GM12891 (cell line): ENCODE measurements around the gene CHRND.

Experiments
- POLR2A ChIP-seq: IDR thresholded peaks from 2 replicates; pipeline ENCODE4 v1.6.1; 2011; ENCODE audit warnings: low read depth, low read length, control low read depth
- POLR2AphosphoS5 ChIP-seq: IDR thresholded peaks from 2 replicates; pipeline ENCODE4 v1.6.1; 2011; ENCODE audit warnings: low read depth, low read length, control low read depth
- SPI1 ChIP-seq: IDR thresholded peaks from 2 replicates; pipeline ENCODE4 v1.6.1; 2011; ENCODE audit warnings: low read depth, low read length, control low read depth
- TAF1 ChIP-seq: IDR thresholded peaks from 2 replicates; pipeline ENCODE4 v1.6.1; 2011; ENCODE audit warnings: low read depth, low read length, control low read depth

DNA sequence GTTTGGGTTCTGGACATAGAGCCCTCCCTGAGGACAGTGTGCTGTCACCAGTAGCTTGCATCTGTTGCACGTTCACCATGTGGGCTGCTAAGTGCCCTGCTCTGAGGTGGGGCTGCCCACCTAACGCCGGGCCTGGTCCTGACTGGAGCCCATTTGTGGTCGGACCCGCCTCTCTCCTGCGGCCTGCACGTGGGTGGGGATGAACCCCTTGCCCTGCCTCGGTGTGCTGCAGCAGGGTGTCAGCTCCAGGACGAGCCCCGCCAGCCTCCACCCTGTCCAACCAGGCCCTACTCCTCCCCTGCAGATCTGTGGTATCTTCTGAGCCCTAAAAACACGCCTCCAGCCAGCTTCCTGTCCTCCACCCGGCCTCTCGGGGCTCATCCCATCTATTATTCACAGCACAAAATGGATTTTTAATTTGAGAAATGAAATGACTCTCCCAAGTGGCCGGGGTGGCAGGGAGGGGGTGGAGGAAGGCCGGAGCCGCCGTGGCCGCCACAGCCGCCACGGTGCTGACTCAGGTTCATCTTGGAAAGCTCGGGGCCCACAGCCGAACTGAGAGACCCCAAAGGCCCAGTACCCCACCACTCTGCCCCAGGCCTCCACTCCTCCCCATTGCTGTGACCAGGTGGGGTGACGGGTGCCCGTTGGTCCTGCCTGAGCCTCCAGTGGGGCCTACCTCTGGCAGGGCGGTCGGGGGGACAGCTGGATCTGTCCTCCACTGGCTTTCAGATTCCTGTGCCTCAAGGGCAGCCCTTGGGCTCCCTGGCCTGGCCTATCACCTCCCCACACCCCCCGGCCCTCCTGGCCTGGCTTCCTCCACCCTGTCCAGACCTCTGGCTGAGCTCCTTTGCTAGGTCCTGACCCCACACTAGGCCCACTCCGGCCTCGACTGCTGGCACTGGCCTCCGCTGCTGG, 35.5 kb upstream of the CHRND start:
- TF ChIP-seq SPI1 (no peak), POLR2A (no peak), POLR2AphosphoS5 (no peak), TAF1 (no peak)
